ENCODE data around the gene SYT2. TPM values are rescaled to one million over a fixed set of nuclear protein-coding genes. Genes with fewer than 3 reads are reported as not detected.
"Not testable (repeated sequence)": the region's sequence is repeated elsewhere in the genome, so short reads cannot be mapped to it uniquely, and the experiment has no call there.

The SYT2 gene
- total RNA-seq, 4 donors from 2014 or later, result under 0.01 TPM; not detected in 3

GRCh38 chr1:202622388-202622787 lies 87.9 kb downstream of the SYT2 start:
- H3K4me3 ChIP-seq, result no peak overlapping the region
- no peak for TF ChIP-seq CTCF (IDR thresholded peaks at IDR 0.05)
- TF ChIP-seq POLR2A (IDR thresholded peaks at IDR 0.05), result no peak
- TF ChIP-seq EP300 (IDR thresholded peaks at IDR 0.05), result no peak
- H3K9me3 ChIP-seq, result no peaks in the 10 kb centered on the region
- WGBS, 2 donors, result 89 to 91% methylated on average over 8 of the region's 8 CpGs
- no peaks in the 10 kb centered on the region for H3K36me3 ChIP-seq
- H3K27ac ChIP-seq, result no peak overlapping the region
- no peak for DNase-seq (ENCODE audit: low spot score in 2 of 2)
- peaks cover 0 to 20% (median 0%) of the 10 kb centered on the region in 4 donors for H3K4me1 ChIP-seq
- no peaks in the 10 kb centered on the region for H3K27me3 ChIP-seq

GRCh38 chr1:202621446-202621845 lies 88.8 kb downstream of the SYT2 start:
- Histone ChIP-seq H3K4me3 (no peak overlapping the region), H3K4me1 (peaks cover 0 to 20% (median under 1%) of the 10 kb centered on the region in 4 donors), H3K9me3 (no peaks in the 10 kb centered on the region), H3K27ac (no peak overlapping the region), H3K27me3 (no peaks in the 10 kb centered on the region), H3K36me3 (no peaks in the 10 kb centered on the region)
- no peak for DNase-seq (ENCODE audit: low spot score in 2 of 2)
- 87 to 93% methylated on average over 2 to 3 of the region's 3 CpGs for WGBS, 2 donors
- TF ChIP-seq POLR2A (IDR thresholded peaks at IDR 0.05) (no peak), EP300 (IDR thresholded peaks at IDR 0.05) (no peak), CTCF (IDR thresholded peaks at IDR 0.05) (no peak)

- WGBS, 2 donors, result 88 to 100% methylated on average over 1 of the region's 2 CpGs
- H3K4me3 ChIP-seq; H3K27ac ChIP-seq; H3K9me3 ChIP-seq; H3K27me3 ChIP-seq; H3K36me3 ChIP-seq; DNase-seq (ENCODE audit: low spot score in 2 of 2): not testable (repeated sequence)
- peaks cover 0 to 27% (median 14%) of the 10 kb centered on the region in 4 donors for H3K4me1 ChIP-seq
Observed at GRCh38 chr1:202620036-202620435, 90.2 kb downstream of the SYT2 start.

- peaks cover 0 to 32% (median 16%) of the 10 kb centered on the region in 4 donors for H3K4me1 ChIP-seq
- no peak overlapping the region for H3K4me3 ChIP-seq
- DNase-seq (ENCODE audit: low spot score in 2 of 2), result no peak
- no peaks in the 10 kb centered on the region for H3K9me3 ChIP-seq
- WGBS, 2 donors, result 61 to 73% methylated on average over 2 of the region's 2 CpGs
- H3K27me3 ChIP-seq, result no peaks in the 10 kb centered on the region
- H3K27ac ChIP-seq, result no peak overlapping the region
- no peak for TF ChIP-seq EP300 (IDR thresholded peaks at IDR 0.05)
- TF ChIP-seq POLR2A (IDR thresholded peaks at IDR 0.05), result no peak
- TF ChIP-seq CTCF (IDR thresholded peaks at IDR 0.05), result no peak
- H3K36me3 ChIP-seq, result no peaks in the 10 kb centered on the region
Observed at GRCh38 chr1:202619505-202619904, 90.7 kb downstream of the SYT2 start.

GRCh38 chr1:202619012-202619411 lies 91.2 kb downstream of the SYT2 start:
- H3K4me3 ChIP-seq; DNase-seq (ENCODE audit: low spot score in 2 of 2); H3K27me3 ChIP-seq; H3K27ac ChIP-seq; H3K36me3 ChIP-seq; H3K9me3 ChIP-seq: not testable (repeated sequence)
- 49 to 60% methylated on average over 11 of the region's 11 CpGs for WGBS, 2 donors
- peaks cover 0 to 32% (median 16%) of the 10 kb centered on the region in 4 donors for H3K4me1 ChIP-seq

- WGBS, 2 donors, result 74 to 85% methylated on average over 13 of the region's 13 CpGs
- TF ChIP-seq POLR2A (IDR thresholded peaks at IDR 0.05) (no peak), EP300 (IDR thresholded peaks at IDR 0.05) (no peak), CTCF (IDR thresholded peaks at IDR 0.05) (no peak)
- H3K4me1 ChIP-seq, result peaks cover 0 to 21% (median 16%) of the 10 kb centered on the region in 4 donors
- no peaks in the 10 kb centered on the region for H3K9me3 ChIP-seq
- H3K27ac ChIP-seq, result no peak overlapping the region
- DNase-seq (ENCODE audit: low spot score in 2 of 2), result no peak
- H3K27me3 ChIP-seq, result no peaks in the 10 kb centered on the region
- H3K36me3 ChIP-seq, result no peaks in the 10 kb centered on the region
- no peak overlapping the region for H3K4me3 ChIP-seq
Observed at GRCh38 chr1:202616355-202616915, 93.8 kb downstream of the SYT2 start.
